MM.1S (cell line): ENCODE results near the gene ZDHHC1.

ENCODE experiments used
- DNase-seq: peaks from one replicate; pipeline ENCODE4 v3.0.0-alpha.2; 2015
- H2AFZ ChIP-seq: fragments of 300-600 bp; sonication (generic); 2 replicates; pipeline ENCODE4 v1.6.0; 2016; ENCODE audit warnings: antibody characterized with exemption, low read length
- H3F3A ChIP-seq: fragments of 300-600 bp; sonication (generic); 2 replicates; pipeline ENCODE4 v1.6.1; 2016; ENCODE audit warnings: mild to moderate bottlenecking, antibody characterized with exemption, low read length, moderate library complexity, mixed read lengths; ENCODE audit not compliant: insufficient read depth
- H3K27ac ChIP-seq: fragments of 300-600 bp; sonication (generic); 2 replicates; pipeline ENCODE4 v1.5.1; 2016; ENCODE audit warnings: mild to moderate bottlenecking, low read length
- H3K27me3 ChIP-seq: fragments of 300-600 bp; sonication (generic); replicated peaks from 2 replicates; pipeline ENCODE4 v1.6.0; 2016; ENCODE audit warnings: low read length; ENCODE audit not compliant: insufficient read depth
- H3K36me3 ChIP-seq: fragments of 300-600 bp; sonication (generic); replicated peaks from 2 replicates; pipeline ENCODE4 v1.6.1; 2016; ENCODE audit warnings: mild to moderate bottlenecking, low read length, mixed read lengths; ENCODE audit not compliant: insufficient read depth
- H3K4me1 ChIP-seq: fragments of 300-600 bp; sonication (generic); 2 replicates; pipeline ENCODE4 v1.6.1; 2016; ENCODE audit warnings: low read length, mixed read lengths
- H3K4me2 ChIP-seq: fragments of 300-600 bp; sonication (generic); 2 replicates; pipeline ENCODE4 v1.6.0; 2016; ENCODE audit warnings: low read depth, low read length
- H3K4me3 ChIP-seq: fragments of 300-600 bp; sonication (generic); 2 replicates; pipeline ENCODE4 v1.5.1; 2016; ENCODE audit warnings: low read length, mixed read lengths
- H3K79me2 ChIP-seq: fragments of 300-600 bp; sonication (generic); 2 replicates; pipeline ENCODE4 v1.6.1; 2016; ENCODE audit warnings: mixed run types, low read length, mixed read lengths
- H3K9ac ChIP-seq: fragments of 300-600 bp; sonication (generic); 2 replicates; pipeline ENCODE4 v1.6.1; 2016; ENCODE audit warnings: low read length, mixed read lengths
- H3K9me2 ChIP-seq: fragments of 300-600 bp; sonication (generic); replicated peaks from 2 replicates; pipeline ENCODE4 v1.6.1; 2016; ENCODE audit warnings: mild to moderate bottlenecking, low read length, mixed read lengths; ENCODE audit not compliant: insufficient read depth
- H3K9me3 ChIP-seq: fragments of 300-600 bp; sonication (generic); replicated peaks from 2 replicates; pipeline ENCODE4 v1.6.1; 2016; ENCODE audit warnings: mild to moderate bottlenecking, low read length, mixed read lengths; ENCODE audit not compliant: insufficient read depth
- H4K20me1 ChIP-seq: fragments of 300-600 bp; sonication (generic); 2 replicates; pipeline ENCODE4 v1.6.1; 2016; ENCODE audit warnings: mild to moderate bottlenecking, low read length, moderate library complexity, mixed read lengths; ENCODE audit not compliant: insufficient read depth
- CTCF ChIP-seq: fragments of 300-600 bp; sonication (generic); IDR thresholded peaks from 2 replicates; pipeline ENCODE4 v1.5.1; 2016; ENCODE audit warnings: antibody characterized with exemption, low read length, mixed read lengths
- EZH2 ChIP-seq: fragments of 300-600 bp; sonication (generic); optimal IDR thresholded peaks from 2 replicates; pipeline ENCODE3; 2017; ENCODE audit warnings: low read depth, mild to moderate bottlenecking, antibody characterized with exemption, low read length, mixed read lengths
- EZH2phosphoT487 ChIP-seq: fragments of 300-600 bp; sonication (generic); IDR thresholded peaks from 2 replicates; pipeline ENCODE4 v1.6.1; 2018; ENCODE audit warnings: antibody characterized with exemption, low read length

The ZDHHC1 gene

DNA sequence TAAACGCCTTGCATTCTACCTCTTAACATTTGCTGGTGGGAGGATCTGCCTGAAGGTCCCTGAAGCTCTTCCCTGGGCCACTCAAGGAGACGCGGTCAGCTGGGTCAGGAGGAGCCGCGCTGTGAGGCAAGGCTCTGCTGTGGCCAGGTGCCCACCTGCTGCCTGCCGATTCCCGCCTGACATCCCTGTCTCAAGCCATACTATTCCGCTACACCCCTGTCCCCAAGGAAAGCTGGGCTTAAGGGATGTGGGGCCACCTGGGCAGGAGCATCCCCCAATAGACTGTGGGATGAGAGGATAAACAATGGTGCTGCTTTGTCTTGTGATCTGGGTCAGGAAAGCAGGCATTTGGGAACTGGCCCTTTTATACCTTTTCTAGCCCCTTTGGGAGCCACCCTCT is 28.1 kb downstream of the ZDHHC1 start:
- no peaks in the 10 kb centered on the region for H3K4me1 ChIP-seq
- DNase-seq: no peak
- no peaks in the 10 kb centered on the region for H3F3A ChIP-seq
- H3K27me3 ChIP-seq: peaks cover 12% of the 10 kb centered on the region
- TF ChIP-seq CTCF: no peak
- no peak for TF ChIP-seq EZH2
- TF ChIP-seq EZH2phosphoT487: no peak
- no peak overlapping the region for H3K4me3 ChIP-seq
- H3K79me2 ChIP-seq: no peaks in the 10 kb centered on the region
- no peaks in the 10 kb centered on the region for H4K20me1 ChIP-seq
- H3K9me2 ChIP-seq: no peaks in the 10 kb centered on the region
- no peak overlapping the region for H3K4me2 ChIP-seq
- H3K36me3 ChIP-seq: no peaks in the 10 kb centered on the region
- no peak overlapping the region for H3K9ac ChIP-seq
- H3K9me3 ChIP-seq: no peaks in the 10 kb centered on the region
- no peak overlapping the region for H3K27ac ChIP-seq
- no peak overlapping the region for H2AFZ ChIP-seq

GRCh38 chr16:67387479-67388079 is 28.7 kb downstream of the ZDHHC1 start:
- TF ChIP-seq EZH2phosphoT487 (no peak), EZH2 (no peak), CTCF (no peak)
- Histone ChIP-seq H3K36me3 (no peaks in the 10 kb centered on the region), H3K9me3 (no peaks in the 10 kb centered on the region), H3K27ac (no peak overlapping the region), H3K4me3 (no peak overlapping the region), H3F3A (no peaks in the 10 kb centered on the region), H2AFZ (no peak overlapping the region), H3K27me3 (peaks cover 6% of the 10 kb centered on the region), H3K79me2 (no peaks in the 10 kb centered on the region), H3K9ac (no peak overlapping the region), H3K4me2 (no peak overlapping the region), H3K4me1 (no peaks in the 10 kb centered on the region), H4K20me1 (no peaks in the 10 kb centered on the region), H3K9me2 (no peaks in the 10 kb centered on the region)
- DNase-seq: no peak

DNA sequence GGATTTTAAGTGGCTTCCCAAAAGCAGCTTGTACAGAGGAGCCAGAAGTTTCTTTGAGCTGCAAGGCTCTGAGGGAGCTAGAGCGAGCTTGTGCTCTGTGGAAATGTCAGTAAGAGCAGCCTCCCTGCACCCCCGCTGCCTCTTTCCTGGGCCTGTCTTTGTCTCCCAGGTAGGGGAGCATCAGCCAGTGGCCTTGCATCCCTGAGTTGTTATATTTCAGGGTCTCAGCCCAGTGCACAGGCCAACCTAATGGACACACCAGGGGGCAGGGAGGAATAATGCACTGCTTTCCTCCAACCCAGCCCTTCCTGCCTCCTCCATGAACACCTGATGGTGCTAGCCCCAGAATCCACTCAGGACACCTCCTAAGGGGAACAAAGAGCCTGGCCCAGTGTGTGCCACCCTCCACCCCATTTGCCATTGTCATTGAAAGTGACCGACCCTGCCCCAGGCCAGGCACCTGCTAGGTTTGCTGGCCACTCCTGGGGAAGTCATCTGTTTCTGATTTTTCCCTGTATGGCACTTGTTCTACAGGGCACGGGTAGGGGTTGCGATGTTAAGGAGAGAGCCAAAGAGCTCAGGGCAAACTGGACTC is 29.3 kb downstream of the ZDHHC1 start:
- H4K20me1 ChIP-seq: no peaks in the 10 kb centered on the region
- no peak overlapping the region for H2AFZ ChIP-seq
- H3K9ac ChIP-seq: no peak overlapping the region
- no peak for TF ChIP-seq EZH2phosphoT487
- no peaks in the 10 kb centered on the region for H3K9me3 ChIP-seq
- H3K4me2 ChIP-seq: no peak overlapping the region
- peaks cover 4% of the 10 kb centered on the region for H3K27me3 ChIP-seq
- no peak overlapping the region for H3K4me3 ChIP-seq
- no peaks in the 10 kb centered on the region for H3K36me3 ChIP-seq
- no peak overlapping the region for H3K27ac ChIP-seq
- no peaks in the 10 kb centered on the region for H3K4me1 ChIP-seq
- no peaks in the 10 kb centered on the region for H3K9me2 ChIP-seq
- DNase-seq: no peak
- H3K79me2 ChIP-seq: no peaks in the 10 kb centered on the region
- H3F3A ChIP-seq: no peaks in the 10 kb centered on the region

- no peaks in the 10 kb centered on the region for H3K9me2 ChIP-seq
- no peaks in the 10 kb centered on the region for H3F3A ChIP-seq
- no peak for DNase-seq
- H3K27ac ChIP-seq: no peak overlapping the region
- H3K36me3 ChIP-seq: no peaks in the 10 kb centered on the region
- no peaks in the 10 kb centered on the region; the same call in 1 of the 2 replicates for H3K27me3 ChIP-seq
- no peak overlapping the region for H3K4me3 ChIP-seq
- no peaks in the 10 kb centered on the region for H3K79me2 ChIP-seq
- TF ChIP-seq CTCF (no peak), EZH2 (no peak), EZH2phosphoT487 (no peak)
- H2AFZ ChIP-seq: no peak overlapping the region
- H3K4me2 ChIP-seq: no peak overlapping the region
- H4K20me1 ChIP-seq: no peaks in the 10 kb centered on the region
- no peaks in the 10 kb centered on the region for H3K9me3 ChIP-seq
- no peak overlapping the region for H3K9ac ChIP-seq
- H3K4me1 ChIP-seq: no peaks in the 10 kb centered on the region
Measured at GRCh38 chr16:67384778-67385510, 31.3 kb downstream of the ZDHHC1 start.
